WERI-Rb-1 (cell line): ENCODE data around the gene XAB2.

ENCODE experiments used
- DNase-seq: peaks from one replicate; pipeline ENCODE4 v3.0.0-alpha.2; 2020
- H3K27ac ChIP-seq: fragments of 250-450 bp; sonication (Bioruptor Pico); 2 replicates; pipeline ENCODE4 v1.5.1; 2020; ENCODE audit warnings: mild to moderate bottlenecking, moderate library complexity
- H3K27me3 ChIP-seq: fragments of 250-450 bp; sonication (Bioruptor Pico); 2 replicates; pipeline ENCODE4 v1.5.1; 2021; ENCODE audit warnings: mild to moderate bottlenecking, low read depth, moderate library complexity; ENCODE audit not compliant: insufficient read depth, severe bottlenecking
- H3K36me3 ChIP-seq: fragments of 250-450 bp; sonication (Bioruptor Pico); 2 replicates; pipeline ENCODE4 v1.5.1; 2020; ENCODE audit warnings: mild to moderate bottlenecking, moderate library complexity
- H3K4me3 ChIP-seq: 2 replicates; pipeline ENCODE4 v1.5.1; 2011; ENCODE audit warnings: low read depth, mild to moderate bottlenecking, control low read depth, low read length
- H3K9me3 ChIP-seq: fragments of 250-450 bp; sonication (Bioruptor Pico); 2 replicates; pipeline ENCODE4 v1.5.1; 2021; ENCODE audit warnings: mild to moderate bottlenecking, moderate library complexity; ENCODE audit not compliant: severe bottlenecking
- CTCF ChIP-seq: IDR thresholded peaks from 2 replicates; pipeline ENCODE4 v1.5.1; 2011; ENCODE audit warnings: low read depth, mild to moderate bottlenecking, control low read depth, inconsistent platforms, low read length

The XAB2 gene

GRCh38 chr19:7672522-7672921 is 43.2 kb upstream of the XAB2 start:
- Histone ChIP-seq H3K27ac (no peak overlapping the region), H3K36me3 (no peaks in the 10 kb centered on the region), H3K9me3 (peaks cover 8% of the 10 kb centered on the region), H3K27me3 (no peaks in the 10 kb centered on the region), H3K4me3 (no peak overlapping the region)
- no peak for DNase-seq
- no peak for TF ChIP-seq CTCF

DNA sequence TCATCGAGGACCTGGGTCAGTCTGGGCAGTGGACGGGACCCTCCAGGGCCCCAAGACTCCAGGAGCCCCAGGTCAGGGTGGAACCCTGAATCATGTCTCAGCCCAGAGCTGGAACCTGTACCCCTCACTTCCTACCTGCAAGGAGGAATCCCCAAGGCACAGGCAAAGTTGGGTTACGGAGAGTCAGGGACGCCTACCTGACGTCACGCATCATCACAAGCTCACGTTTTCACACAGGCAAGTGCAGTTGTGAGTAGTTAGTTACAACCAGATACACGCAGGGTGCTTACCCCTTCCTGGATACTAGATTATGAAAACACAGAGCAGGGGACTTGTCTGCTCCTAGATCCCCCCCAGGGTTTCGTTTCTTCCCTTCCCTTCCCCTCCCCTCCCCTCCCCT is 41.4 kb upstream of the XAB2 start:
- no peak overlapping the region for H3K27ac ChIP-seq
- DNase-seq: no peak
- H3K4me3 ChIP-seq: no peak overlapping the region
- no peaks in the 10 kb centered on the region for H3K27me3 ChIP-seq
- no peaks in the 10 kb centered on the region for H3K36me3 ChIP-seq
- TF ChIP-seq CTCF: no peak
- peaks cover 8% of the 10 kb centered on the region for H3K9me3 ChIP-seq

- DNase-seq: no peak
- H3K27me3 ChIP-seq: no peaks in the 10 kb centered on the region
- H3K27ac ChIP-seq: no peak overlapping the region
- H3K9me3 ChIP-seq: peaks cover 8% of the 10 kb centered on the region
- no peaks in the 10 kb centered on the region for H3K36me3 ChIP-seq
- TF ChIP-seq CTCF: no peak
- no peak overlapping the region for H3K4me3 ChIP-seq
Observed at GRCh38 chr19:7670150-7670783, 40.9 kb upstream of the XAB2 start.

GRCh38 chr19:7669641-7670040 is 40.3 kb upstream of the XAB2 start:
- no peaks in the 10 kb centered on the region for H3K36me3 ChIP-seq
- H3K4me3 ChIP-seq: no peak overlapping the region
- H3K27ac ChIP-seq: no peak overlapping the region
- H3K9me3 ChIP-seq: peaks cover 8% of the 10 kb centered on the region
- no peak for TF ChIP-seq CTCF
- H3K27me3 ChIP-seq: no peaks in the 10 kb centered on the region
- no peak for DNase-seq

DNA sequence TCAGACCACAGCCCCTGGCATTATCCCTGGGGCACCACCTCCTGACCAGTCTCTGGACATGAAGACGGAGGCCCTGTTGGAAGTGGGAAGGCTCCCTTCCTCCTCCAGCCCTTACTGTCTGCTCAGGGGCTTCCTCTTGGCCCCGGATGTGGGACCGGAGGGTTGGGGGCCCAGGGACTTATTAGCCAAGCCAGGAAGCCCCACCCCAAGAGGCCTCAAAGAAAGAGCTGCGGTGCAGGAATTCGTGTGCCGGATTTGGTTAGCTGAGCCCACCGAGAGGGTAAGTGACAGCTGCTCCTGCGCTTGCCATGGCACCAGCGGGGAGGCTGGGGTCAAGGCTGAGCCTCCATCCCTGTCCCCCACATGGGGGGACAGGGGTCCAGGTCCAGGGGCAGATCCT is 39.5 kb upstream of the XAB2 start, which contains the start of gene RETN:
TSS of gene RETN (plus strand) at position 208 of the 400 bp plus-strand sequence. CDS start 278 bp downstream, outside the sequence.
- no peaks in the 10 kb centered on the region for H3K36me3 ChIP-seq
- no peak within 1 kb of the TSS for H3K4me3 ChIP-seq
- peaks cover 2% of the 10 kb centered on the region for H3K9me3 ChIP-seq
- DNase-seq: no peak
- no peak within 1 kb of the TSS for H3K27ac ChIP-seq
- TF ChIP-seq CTCF: no peak
- H3K27me3 ChIP-seq: no peaks in the 10 kb centered on the region

DNA sequence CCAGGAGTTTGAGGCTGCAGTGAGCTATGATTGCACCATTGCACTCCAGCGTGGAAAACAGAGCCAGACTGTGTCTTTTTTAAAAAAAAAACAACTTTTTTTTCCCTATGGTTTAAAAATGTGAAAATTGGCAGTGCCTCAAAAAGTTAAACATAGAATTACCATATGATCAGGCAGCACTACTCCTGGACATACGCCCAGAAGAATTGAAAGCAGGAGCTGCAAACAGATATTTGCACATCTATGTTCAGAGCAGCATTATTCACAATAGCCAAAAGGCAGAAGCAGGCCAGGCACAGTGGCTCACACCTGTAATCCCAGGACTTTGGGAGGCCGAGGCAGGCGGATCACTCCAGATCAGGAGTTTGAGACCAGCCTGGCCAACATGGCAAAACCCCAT is 35.7 kb upstream of the XAB2 start:
- Histone ChIP-seq H3K27me3 (no peaks in the 10 kb centered on the region), H3K36me3 (no peaks in the 10 kb centered on the region), H3K9me3 (no peaks in the 10 kb centered on the region), H3K27ac (no peak overlapping the region), H3K4me3 (no peak overlapping the region)
- no peak for DNase-seq
- no peak for TF ChIP-seq CTCF
